ENCODE data around the gene MANEA. TPM values are rescaled to one million over a fixed set of nuclear protein-coding genes. Genes with fewer than 3 reads are reported as not detected.
"Not testable (repeated sequence)": the region's sequence is repeated elsewhere in the genome, so short reads cannot be mapped to it uniquely, and the experiment has no call there.

The MANEA gene
- polyA plus RNA-seq, 1 of the 3 experiments (the other 2 are of a cell fraction), result 2.8 TPM

DNA sequence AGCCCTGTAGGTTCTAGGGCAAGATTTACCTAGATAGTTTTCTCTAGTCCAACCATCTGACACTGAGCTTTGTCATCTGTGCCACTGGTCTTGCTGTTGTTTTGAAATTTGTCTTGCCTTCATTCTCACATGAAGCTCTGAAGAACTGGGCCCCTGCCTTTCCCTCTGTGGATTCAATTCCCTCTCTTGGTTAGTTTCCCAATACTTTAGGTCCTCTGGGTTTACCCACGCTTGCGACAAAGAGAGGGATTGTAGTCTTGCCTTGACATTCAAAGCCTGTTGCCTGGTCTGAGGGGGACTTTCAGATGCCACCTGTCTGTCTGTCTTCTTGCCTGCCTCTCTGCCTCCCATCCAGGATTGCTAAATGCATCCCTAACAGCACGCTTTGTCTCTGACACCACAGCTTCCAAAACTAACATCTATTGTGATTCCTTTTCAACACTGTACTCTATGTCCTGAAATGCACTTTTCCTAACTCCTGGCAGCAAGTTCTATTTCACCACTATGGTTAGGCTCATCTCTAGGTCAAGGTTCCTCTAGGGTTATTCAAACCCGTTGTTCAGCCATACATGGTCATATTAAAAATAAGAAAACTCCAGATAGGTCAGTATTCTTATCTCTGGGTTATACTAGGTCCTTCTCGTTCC, 25.5 kb upstream of the MANEA start:
- 53% methylated on average over 5 of the region's 5 CpGs for WGBS (ENCODE audit: low lambda C conversion rate)
- Histone ChIP-seq H3F3A (replicated peaks; ENCODE audit: insufficient read depth) (no peaks in the 10 kb centered on the region), H2AFZ (ENCODE audit: low read depth) (no peak overlapping the region), H3K27me3 (ENCODE audit: insufficient read depth) (no peaks in the 10 kb centered on the region), H4K20me1 (ENCODE audit: insufficient read depth) (no peaks in the 10 kb centered on the region), H3K79me2 (ENCODE audit: insufficient read depth) (no peaks in the 10 kb centered on the region), H3K9ac (no peak overlapping the region), H3K36me3 (replicated peaks in 1 of 2; ENCODE audit: control insufficient read depth in 1 of 2, insufficient read depth in 2 of 2, low read length in 1 of 2) (no peaks in the 10 kb centered on the region), H3K27ac (ENCODE audit: low read depth in 2 of 2, low read length in 1 of 2) (no peak overlapping the region), H3K9me2 (no peaks in the 10 kb centered on the region), H3K4me1 (ENCODE audit: control insufficient read depth in 1 of 2, insufficient read depth in 2 of 2, low read depth in 1 of 2, low read length in 1 of 2) (no peaks in the 10 kb centered on the region), H3K4me3 (ENCODE audit: low read depth in 2 of 2, low read length in 1 of 2) (no peak overlapping the region), H3K9me3 (no peaks in the 10 kb centered on the region), H3K4me2 (no peak overlapping the region)
- no peak for DNase-seq
- ChIA-PET CTCF (interaction anchor here (0.9 kb wide), 1 partner anchor 24 kb away, joined by 3 read pairs; no protein-coding TSS in a partner anchor), POLR2A (no interaction called here)
- TF ChIP-seq POLR2AphosphoS5 (IDR thresholded peaks at IDR 0.05; ENCODE audit: low read depth, low read length) (no peak), MEF2A (IDR thresholded peaks at IDR 0.05; ENCODE audit: borderline replicate concordance, low read depth) (no peak), MAX (IDR thresholded peaks at IDR 0.05; ENCODE audit: low read depth) (no peak), CHD2 (IDR thresholded peaks at IDR 0.05; ENCODE audit: low read length, partially characterized antibody) (no peak), SIN3A (IDR thresholded peaks at IDR 0.05; ENCODE audit: borderline replicate concordance, low read depth, low read length) (no peak), EP300 (IDR thresholded peaks at IDR 0.05; ENCODE audit: borderline replicate concordance in 1 of 2, low read depth in 1 of 2, low read length in 1 of 2) (no peak), JUND (IDR thresholded peaks at IDR 0.05) (no peak)
- TF ChIP-seq, protein P1, sequence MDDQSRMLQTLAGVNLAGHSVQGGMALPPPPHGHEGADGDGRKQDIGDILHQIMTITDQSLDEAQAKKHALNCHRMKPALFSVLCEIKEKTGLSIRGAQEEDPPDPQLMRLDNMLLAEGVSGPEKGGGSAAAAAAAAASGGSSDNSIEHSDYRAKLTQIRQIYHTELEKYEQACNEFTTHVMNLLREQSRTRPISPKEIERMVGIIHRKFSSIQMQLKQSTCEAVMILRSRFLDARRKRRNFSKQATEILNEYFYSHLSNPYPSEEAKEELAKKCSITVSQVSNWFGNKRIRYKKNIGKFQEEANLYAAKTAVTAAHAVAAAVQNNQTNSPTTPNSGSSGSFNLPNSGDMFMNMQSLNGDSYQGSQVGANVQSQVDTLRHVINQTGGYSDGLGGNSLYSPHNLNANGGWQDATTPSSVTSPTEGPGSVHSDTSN (IDR thresholded peaks at IDR 0.05), result no peak

DNA sequence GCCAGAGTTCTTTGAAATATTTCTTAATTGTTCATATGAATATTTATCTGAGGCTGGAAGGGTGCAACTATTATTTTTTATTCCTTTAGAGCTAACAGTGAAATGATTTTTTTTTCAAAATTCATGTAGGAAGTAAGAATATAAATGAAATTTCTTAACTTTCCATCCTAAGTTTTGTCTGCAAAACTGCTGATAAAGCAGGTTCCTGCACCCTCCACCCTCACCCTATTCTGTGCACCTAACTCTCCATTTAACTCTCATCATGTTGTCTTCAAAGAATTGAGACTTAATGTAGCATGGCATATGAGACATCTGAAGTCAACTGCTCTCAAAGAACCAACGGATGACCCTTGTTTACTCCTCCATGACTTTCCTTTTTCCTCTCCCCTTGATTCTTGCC, 23.5 kb upstream of the MANEA start:
- CTCF ChIA-PET, result no interaction called here
- WGBS (ENCODE audit: low lambda C conversion rate), result 7% methylated on average over 1 of the region's 1 CpG
- DNase-seq, result no peak

DNA sequence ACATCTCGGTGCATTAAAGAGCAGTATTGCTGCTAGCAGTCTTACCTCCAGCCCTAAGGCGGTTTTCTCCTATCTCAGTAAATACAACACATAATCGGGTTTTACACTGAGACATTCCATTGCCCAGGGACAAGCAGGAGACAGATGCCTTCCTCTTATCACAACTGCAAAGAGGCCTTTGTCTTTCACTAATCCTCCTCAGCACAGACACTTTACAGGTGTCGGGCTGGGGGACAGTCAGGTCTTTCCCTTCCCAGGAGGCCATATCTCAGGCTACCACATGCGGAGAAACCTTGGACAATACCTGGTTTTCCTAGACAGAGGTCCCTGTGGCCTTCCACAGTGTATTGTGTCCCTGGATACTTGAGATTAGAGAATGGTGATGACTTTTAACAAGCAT, 16.4 kb upstream of the MANEA start:
- CTCF ChIA-PET, result not testable (repeated sequence)

More for the DNA sequence above, 23.5 kb upstream of the MANEA start:
- POLR2A ChIA-PET, result no interaction called here
- Histone ChIP-seq H3K9me3 (no peaks in the 10 kb centered on the region), H3K36me3 (replicated peaks in 1 of 2; ENCODE audit: control insufficient read depth in 1 of 2, insufficient read depth in 2 of 2, low read length in 1 of 2) (no peaks in the 10 kb centered on the region), H4K20me1 (ENCODE audit: insufficient read depth) (no peaks in the 10 kb centered on the region), H3K9me2 (no peaks in the 10 kb centered on the region), H3K9ac (no peak overlapping the region), H3K27ac (ENCODE audit: low read depth in 2 of 2, low read length in 1 of 2) (no peak overlapping the region), H3K27me3 (ENCODE audit: insufficient read depth) (no peaks in the 10 kb centered on the region), H3K4me2 (no peak overlapping the region), H3K4me3 (ENCODE audit: low read depth in 2 of 2, low read length in 1 of 2) (no peak overlapping the region), H3F3A (replicated peaks; ENCODE audit: insufficient read depth) (no peaks in the 10 kb centered on the region), H3K79me2 (ENCODE audit: insufficient read depth) (no peaks in the 10 kb centered on the region), H2AFZ (ENCODE audit: low read depth) (no peak overlapping the region), H3K4me1 (ENCODE audit: control insufficient read depth in 1 of 2, insufficient read depth in 2 of 2, low read depth in 1 of 2, low read length in 1 of 2) (no peaks in the 10 kb centered on the region)
- no peak for TF ChIP-seq POLR2AphosphoS5 (IDR thresholded peaks at IDR 0.05; ENCODE audit: low read depth, low read length)
- TF ChIP-seq, protein P2, sequence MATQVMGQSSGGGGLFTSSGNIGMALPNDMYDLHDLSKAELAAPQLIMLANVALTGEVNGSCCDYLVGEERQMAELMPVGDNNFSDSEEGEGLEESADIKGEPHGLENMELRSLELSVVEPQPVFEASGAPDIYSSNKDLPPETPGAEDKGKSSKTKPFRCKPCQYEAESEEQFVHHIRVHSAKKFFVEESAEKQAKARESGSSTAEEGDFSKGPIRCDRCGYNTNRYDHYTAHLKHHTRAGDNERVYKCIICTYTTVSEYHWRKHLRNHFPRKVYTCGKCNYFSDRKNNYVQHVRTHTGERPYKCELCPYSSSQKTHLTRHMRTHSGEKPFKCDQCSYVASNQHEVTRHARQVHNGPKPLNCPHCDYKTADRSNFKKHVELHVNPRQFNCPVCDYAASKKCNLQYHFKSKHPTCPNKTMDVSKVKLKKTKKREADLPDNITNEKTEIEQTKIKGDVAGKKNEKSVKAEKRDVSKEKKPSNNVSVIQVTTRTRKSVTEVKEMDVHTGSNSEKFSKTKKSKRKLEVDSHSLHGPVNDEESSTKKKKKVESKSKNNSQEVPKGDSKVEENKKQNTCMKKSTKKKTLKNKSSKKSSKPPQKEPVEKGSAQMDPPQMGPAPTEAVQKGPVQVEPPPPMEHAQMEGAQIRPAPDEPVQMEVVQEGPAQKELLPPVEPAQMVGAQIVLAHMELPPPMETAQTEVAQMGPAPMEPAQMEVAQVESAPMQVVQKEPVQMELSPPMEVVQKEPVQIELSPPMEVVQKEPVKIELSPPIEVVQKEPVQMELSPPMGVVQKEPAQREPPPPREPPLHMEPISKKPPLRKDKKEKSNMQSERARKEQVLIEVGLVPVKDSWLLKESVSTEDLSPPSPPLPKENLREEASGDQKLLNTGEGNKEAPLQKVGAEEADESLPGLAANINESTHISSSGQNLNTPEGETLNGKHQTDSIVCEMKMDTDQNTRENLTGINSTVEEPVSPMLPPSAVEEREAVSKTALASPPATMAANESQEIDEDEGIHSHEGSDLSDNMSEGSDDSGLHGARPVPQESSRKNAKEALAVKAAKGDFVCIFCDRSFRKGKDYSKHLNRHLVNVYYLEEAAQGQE (IDR thresholded peaks at IDR 0.05; ENCODE audit: low read depth, low read length), result no peak
- no peak for TF ChIP-seq FOSL2 (IDR thresholded peaks at IDR 0.05; ENCODE audit: borderline replicate concordance, low read depth)
- TF ChIP-seq FOXM1 (IDR thresholded peaks at IDR 0.05; ENCODE audit: low read depth), result no peak
- no peak for TF ChIP-seq RAD21 (IDR thresholded peaks at IDR 0.05; ENCODE audit: low read length)
- TF ChIP-seq IRF3 (IDR thresholded peaks at IDR 0.05; ENCODE audit: low read depth, low read length), result no peak
- no peak for TF ChIP-seq FOXJ3 (CRISPR knock-in tag; IDR thresholded peaks at IDR 0.05)
- TF ChIP-seq RFX5 (IDR thresholded peaks at IDR 0.05; ENCODE audit: low read length), result no peak
- no peak for TF ChIP-seq RCOR1 (IDR thresholded peaks at IDR 0.05; ENCODE audit: low read length)

More for the DNA sequence above, 16.4 kb upstream of the MANEA start:
- H4K20me1 ChIP-seq (ENCODE audit: insufficient read depth); H3K9me3 ChIP-seq; H3K9ac ChIP-seq; POLR2A ChIA-PET; H3K27me3 ChIP-seq (ENCODE audit: insufficient read depth); H3K36me3 ChIP-seq (replicated peaks in 1 of 2; ENCODE audit: control insufficient read depth in 1 of 2, insufficient read depth in 2 of 2, low read length in 1 of 2); H3K4me3 ChIP-seq (ENCODE audit: low read depth in 2 of 2, low read length in 1 of 2); H3K9me2 ChIP-seq; DNase-seq; H3K79me2 ChIP-seq (ENCODE audit: insufficient read depth); H2AFZ ChIP-seq (ENCODE audit: low read depth); H3K27ac ChIP-seq (ENCODE audit: low read depth in 2 of 2, low read length in 1 of 2); H3K4me1 ChIP-seq (ENCODE audit: control insufficient read depth in 1 of 2, insufficient read depth in 2 of 2, low read depth in 1 of 2, low read length in 1 of 2); H3F3A ChIP-seq (replicated peaks; ENCODE audit: insufficient read depth); H3K4me2 ChIP-seq: not testable (repeated sequence)
- WGBS (ENCODE audit: low lambda C conversion rate), result 73% methylated on average over 5 of the region's 5 CpGs

Measured in SK-N-SH (cell line).